Measurements from ENCODE around the gene SRSF10. TPM values are rescaled to one million over a fixed set of nuclear protein-coding genes. Genes with fewer than 3 reads are reported as not detected.

SRSF10 gene
- total RNA-seq (2014; rRNA removed; shearing (Covaris generic)) (191 and 196 TPM in 2 replicates), polyA plus RNA-seq (2016; fragmentation: Nextera tagmentation; extraction: Ambion mirVana) (242 and 275 TPM in 2 replicates)
- long read RNA-seq, transcript SRSF10-212 (3 exons, 790 nt), result major isoform, 9 of 32 reads
- long read RNA-seq, partial matches to known transcripts, result 3 of 32 reads
- long read RNA-seq, other reads (novel, unspliced or antisense), result 14 of 32 reads

DNA sequence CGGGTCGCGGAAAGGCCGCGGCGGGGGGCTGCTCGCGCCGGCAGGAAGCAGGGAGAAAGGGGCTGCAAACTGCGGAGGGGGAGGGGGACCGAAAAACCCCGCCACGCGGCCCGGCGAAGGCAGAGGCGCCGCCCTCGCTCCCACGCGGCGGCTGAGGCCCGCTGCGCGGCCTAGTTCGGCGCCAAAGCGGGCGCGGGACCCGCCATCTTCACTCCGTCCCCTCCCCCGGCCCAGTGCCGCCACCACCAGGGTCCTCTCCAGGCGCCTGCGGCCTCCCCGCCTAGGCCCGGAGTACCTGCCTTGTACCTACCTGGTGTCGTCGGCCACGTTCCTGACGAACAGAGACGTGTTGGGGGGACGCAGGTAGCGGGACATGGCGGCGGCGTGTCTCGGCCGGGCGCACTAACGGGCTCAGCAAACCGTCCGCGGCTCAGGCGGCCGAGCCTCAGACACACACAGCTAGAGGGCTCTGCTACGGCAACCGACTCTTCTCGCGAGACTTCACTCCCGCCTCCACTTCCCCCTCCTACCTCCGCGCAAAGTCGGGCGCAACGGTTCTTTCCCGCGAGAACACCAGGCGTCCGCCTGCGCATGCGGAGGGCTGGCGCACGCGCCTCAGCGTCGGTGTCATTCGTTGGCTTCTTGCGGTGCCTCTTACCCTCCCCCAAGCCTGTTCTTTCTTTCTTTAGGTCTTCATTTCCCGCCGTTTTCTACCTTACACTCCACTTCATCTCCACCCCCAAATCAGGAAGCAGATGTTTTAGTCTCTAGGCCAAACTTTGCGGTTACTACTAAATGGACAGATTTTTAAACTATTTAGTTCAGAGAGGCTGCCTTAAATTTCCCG, at the start of gene SRSF10:
TSS of gene SRSF10 (minus strand) at position 447 of the 847 bp plus-strand sequence. CDS start at position 375, 72 bp downstream.
- ATAC-seq, result peak; percentile 92
- Mint-ChIP-seq H3K36me3 (ENCODE audit: low read depth) (peaks cover 42% of the 10 kb centered on the region), H3K27ac (peak within 1 kb of the TSS; percentile 99), H3K9me3 (no peaks in the 10 kb centered on the region; the same call in 2 of the 3 replicates), H3K4me3 (peak within 1 kb of the TSS; percentile 97), H3K27me3 (ENCODE audit: insufficient read depth, low read depth, poor library complexity) (peaks cover 12% of the 10 kb centered on the region), H3K4me1 (peaks cover 35% of the 10 kb centered on the region)
- Histone ChIP-seq H3K36me3 (ENCODE audit: insufficient read depth) (peaks cover 15% of the 10 kb centered on the region; the same call in 1 of the 2 replicates), H3K4me3 (peak within 1 kb of the TSS; percentile 69), H3K27ac (ENCODE audit: low read depth) (peak within 1 kb of the TSS; percentile 100), H3K79me2 (replicated peaks; ENCODE audit: insufficient read depth) (peaks cover 50% of the 10 kb centered on the region), H3K4me2 (peak within 1 kb of the TSS; percentile 89), H3F3A (replicated peaks; ENCODE audit: low read depth) (no peaks in the 10 kb centered on the region; the same call in 1 of the 2 replicates), H4K20me1 (replicated peaks; ENCODE audit: insufficient read depth) (peaks cover 43% of the 10 kb centered on the region), H3K4me1 (ENCODE audit: insufficient read depth) (peaks cover 31% of the 10 kb centered on the region), H3K27me3 (ENCODE audit: insufficient read depth) (no peaks in the 10 kb centered on the region), H3K9me2 (ENCODE audit: insufficient read depth) (no peaks in the 10 kb centered on the region), H2AFZ (no peak within 1 kb of the TSS)
- DNase-seq (ENCODE audit: low spot score), result peak; percentile 99
- TF ChIP-seq, protein P1, sequence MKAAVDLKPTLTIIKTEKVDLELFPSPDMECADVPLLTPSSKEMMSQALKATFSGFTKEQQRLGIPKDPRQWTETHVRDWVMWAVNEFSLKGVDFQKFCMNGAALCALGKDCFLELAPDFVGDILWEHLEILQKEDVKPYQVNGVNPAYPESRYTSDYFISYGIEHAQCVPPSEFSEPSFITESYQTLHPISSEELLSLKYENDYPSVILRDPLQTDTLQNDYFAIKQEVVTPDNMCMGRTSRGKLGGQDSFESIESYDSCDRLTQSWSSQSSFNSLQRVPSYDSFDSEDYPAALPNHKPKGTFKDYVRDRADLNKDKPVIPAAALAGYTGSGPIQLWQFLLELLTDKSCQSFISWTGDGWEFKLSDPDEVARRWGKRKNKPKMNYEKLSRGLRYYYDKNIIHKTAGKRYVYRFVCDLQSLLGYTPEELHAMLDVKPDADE (IDR thresholded peaks at IDR 0.05), result 0 out of 2 replicates have a peak, but pooled peaks have one; percentile 38
- TF ChIP-seq EZH2phosphoT487 (IDR thresholded peaks at IDR 0.05; ENCODE audit: unreplicated experiment) (no peak), POLR2AphosphoS5 (IDR thresholded peaks at IDR 0.05; ENCODE audit: low read depth) (peak; percentile 96), ZNF331 (CRISPR knock-in tag; IDR thresholded peaks at IDR 0.05; ENCODE audit: low read depth) (no peak), STAT1 (IDR thresholded peaks at IDR 0.05; ENCODE audit: unreplicated experiment) (no peak), EZH2 (IDR thresholded peaks at IDR 0.05; ENCODE audit: low read depth, unreplicated experiment) (no peak), CREB1 (CRISPR knock-in tag; IDR thresholded peaks at IDR 0.05; ENCODE audit: low read depth) (peak; percentile 70), NANOG (IDR thresholded peaks at IDR 0.05; ENCODE audit: borderline replicate concordance) (0 out of 2 replicates have a peak, but pooled peaks have one; percentile 15), JUNB (IDR thresholded peaks at IDR 0.05; ENCODE audit: unreplicated experiment) (no peak)
- TF ChIP-seq, protein P2, sequence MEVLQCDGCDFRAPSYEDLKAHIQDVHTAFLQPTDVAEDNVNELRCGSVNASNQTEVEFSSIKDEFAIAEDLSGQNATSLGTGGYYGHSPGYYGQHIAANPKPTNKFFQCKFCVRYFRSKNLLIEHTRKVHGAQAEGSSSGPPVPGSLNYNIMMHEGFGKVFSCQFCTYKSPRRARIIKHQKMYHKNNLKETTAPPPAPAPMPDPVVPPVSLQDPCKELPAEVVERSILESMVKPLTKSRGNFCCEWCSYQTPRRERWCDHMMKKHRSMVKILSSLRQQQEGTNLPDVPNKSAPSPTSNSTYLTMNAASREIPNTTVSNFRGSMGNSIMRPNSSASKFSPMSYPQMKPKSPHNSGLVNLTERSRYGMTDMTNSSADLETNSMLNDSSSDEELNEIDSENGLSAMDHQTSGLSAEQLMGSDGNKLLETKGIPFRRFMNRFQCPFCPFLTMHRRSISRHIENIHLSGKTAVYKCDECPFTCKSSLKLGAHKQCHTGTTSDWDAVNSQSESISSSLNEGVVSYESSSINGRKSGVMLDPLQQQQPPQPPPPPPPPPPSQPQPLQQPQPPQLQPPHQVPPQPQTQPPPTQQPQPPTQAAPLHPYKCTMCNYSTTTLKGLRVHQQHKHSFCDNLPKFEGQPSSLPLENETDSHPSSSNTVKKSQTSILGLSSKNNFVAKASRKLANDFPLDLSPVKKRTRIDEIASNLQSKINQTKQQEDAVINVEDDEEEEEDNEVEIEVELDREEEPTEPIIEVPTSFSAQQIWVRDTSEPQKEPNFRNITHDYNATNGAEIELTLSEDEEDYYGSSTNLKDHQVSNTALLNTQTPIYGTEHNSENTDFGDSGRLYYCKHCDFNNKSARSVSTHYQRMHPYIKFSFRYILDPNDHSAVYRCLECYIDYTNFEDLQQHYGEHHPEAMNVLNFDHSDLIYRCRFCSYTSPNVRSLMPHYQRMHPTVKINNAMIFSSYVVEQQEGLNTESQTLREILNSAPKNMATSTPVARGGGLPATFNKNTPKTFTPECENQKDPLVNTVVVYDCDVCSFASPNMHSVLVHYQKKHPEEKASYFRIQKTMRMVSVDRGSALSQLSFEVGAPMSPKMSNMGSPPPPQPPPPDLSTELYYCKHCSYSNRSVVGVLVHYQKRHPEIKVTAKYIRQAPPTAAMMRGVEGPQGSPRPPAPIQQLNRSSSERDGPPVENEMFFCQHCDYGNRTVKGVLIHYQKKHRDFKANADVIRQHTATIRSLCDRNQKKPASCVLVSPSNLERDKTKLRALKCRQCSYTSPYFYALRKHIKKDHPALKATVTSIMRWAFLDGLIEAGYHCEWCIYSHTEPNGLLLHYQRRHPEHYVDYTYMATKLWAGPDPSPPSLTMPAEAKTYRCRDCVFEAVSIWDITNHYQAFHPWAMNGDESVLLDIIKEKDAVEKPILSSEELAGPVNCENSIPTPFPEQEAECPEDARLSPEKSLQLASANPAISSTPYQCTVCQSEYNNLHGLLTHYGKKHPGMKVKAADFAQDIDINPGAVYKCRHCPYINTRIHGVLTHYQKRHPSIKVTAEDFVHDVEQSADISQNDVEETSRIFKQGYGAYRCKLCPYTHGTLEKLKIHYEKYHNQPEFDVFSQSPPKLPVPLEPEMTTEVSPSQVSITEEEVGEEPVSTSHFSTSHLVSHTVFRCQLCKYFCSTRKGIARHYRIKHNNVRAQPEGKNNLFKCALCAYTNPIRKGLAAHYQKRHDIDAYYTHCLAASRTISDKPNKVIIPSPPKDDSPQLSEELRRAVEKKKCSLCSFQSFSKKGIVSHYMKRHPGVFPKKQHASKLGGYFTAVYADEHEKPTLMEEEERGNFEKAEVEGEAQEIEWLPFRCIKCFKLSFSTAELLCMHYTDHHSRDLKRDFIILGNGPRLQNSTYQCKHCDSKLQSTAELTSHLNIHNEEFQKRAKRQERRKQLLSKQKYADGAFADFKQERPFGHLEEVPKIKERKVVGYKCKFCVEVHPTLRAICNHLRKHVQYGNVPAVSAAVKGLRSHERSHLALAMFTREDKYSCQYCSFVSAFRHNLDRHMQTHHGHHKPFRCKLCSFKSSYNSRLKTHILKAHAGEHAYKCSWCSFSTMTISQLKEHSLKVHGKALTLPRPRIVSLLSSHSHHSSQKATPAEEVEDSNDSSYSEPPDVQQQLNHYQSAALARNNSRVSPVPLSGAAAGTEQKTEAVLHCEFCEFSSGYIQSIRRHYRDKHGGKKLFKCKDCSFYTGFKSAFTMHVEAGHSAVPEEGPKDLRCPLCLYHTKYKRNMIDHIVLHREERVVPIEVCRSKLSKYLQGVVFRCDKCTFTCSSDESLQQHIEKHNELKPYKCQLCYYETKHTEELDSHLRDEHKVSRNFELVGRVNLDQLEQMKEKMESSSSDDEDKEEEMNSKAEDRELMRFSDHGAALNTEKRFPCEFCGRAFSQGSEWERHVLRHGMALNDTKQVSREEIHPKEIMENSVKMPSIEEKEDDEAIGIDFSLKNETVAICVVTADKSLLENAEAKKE (CRISPR knock-in tag; IDR thresholded peaks at IDR 0.05), result no peak
- TF ChIP-seq, protein P3, sequence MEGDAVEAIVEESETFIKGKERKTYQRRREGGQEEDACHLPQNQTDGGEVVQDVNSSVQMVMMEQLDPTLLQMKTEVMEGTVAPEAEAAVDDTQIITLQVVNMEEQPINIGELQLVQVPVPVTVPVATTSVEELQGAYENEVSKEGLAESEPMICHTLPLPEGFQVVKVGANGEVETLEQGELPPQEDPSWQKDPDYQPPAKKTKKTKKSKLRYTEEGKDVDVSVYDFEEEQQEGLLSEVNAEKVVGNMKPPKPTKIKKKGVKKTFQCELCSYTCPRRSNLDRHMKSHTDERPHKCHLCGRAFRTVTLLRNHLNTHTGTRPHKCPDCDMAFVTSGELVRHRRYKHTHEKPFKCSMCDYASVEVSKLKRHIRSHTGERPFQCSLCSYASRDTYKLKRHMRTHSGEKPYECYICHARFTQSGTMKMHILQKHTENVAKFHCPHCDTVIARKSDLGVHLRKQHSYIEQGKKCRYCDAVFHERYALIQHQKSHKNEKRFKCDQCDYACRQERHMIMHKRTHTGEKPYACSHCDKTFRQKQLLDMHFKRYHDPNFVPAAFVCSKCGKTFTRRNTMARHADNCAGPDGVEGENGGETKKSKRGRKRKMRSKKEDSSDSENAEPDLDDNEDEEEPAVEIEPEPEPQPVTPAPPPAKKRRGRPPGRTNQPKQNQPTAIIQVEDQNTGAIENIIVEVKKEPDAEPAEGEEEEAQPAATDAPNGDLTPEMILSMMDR (conservative IDR thresholded peaks at IDR 0.05; ENCODE audit: low read depth in 2 of 2), result peak in 1 of 2 experiments; percentile 25; a peak in 1 of 4 replicates
- TF ChIP-seq, protein P4, sequence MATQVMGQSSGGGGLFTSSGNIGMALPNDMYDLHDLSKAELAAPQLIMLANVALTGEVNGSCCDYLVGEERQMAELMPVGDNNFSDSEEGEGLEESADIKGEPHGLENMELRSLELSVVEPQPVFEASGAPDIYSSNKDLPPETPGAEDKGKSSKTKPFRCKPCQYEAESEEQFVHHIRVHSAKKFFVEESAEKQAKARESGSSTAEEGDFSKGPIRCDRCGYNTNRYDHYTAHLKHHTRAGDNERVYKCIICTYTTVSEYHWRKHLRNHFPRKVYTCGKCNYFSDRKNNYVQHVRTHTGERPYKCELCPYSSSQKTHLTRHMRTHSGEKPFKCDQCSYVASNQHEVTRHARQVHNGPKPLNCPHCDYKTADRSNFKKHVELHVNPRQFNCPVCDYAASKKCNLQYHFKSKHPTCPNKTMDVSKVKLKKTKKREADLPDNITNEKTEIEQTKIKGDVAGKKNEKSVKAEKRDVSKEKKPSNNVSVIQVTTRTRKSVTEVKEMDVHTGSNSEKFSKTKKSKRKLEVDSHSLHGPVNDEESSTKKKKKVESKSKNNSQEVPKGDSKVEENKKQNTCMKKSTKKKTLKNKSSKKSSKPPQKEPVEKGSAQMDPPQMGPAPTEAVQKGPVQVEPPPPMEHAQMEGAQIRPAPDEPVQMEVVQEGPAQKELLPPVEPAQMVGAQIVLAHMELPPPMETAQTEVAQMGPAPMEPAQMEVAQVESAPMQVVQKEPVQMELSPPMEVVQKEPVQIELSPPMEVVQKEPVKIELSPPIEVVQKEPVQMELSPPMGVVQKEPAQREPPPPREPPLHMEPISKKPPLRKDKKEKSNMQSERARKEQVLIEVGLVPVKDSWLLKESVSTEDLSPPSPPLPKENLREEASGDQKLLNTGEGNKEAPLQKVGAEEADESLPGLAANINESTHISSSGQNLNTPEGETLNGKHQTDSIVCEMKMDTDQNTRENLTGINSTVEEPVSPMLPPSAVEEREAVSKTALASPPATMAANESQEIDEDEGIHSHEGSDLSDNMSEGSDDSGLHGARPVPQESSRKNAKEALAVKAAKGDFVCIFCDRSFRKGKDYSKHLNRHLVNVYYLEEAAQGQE (IDR thresholded peaks at IDR 0.05; ENCODE audit: unreplicated experiment), result no peak

All from GM23338 (cell line).